Esophagus squamous epithelium (tissue), 4 donors: ENCODE results near the gene FBP1.

Source experiments
- POLR2A ChIP-seq, 4 donors: fragments of 450-650 bp; IDR thresholded peaks; one replicate each; pipeline ENCODE4 v1.6.1; 2017; ENCODE audit warnings: antibody characterized with exemption in 4 of 4, mild to moderate bottlenecking in 4 of 4, moderate library complexity in 3 of 4
- TF ChIP-seq, protein P1 (sequence below), 6 experiments: fragments of 450-650 bp in 4 of 6; fragments of 200-600 bp in 2 of 6; sonication (generic) in 2 of 6; IDR thresholded peaks; one replicate each; pipeline ENCODE4 v1.5.1; 2016 to 2019; ENCODE audit warnings: antibody characterized with exemption in 6 of 6, mild to moderate bottlenecking in 4 of 6, moderate library complexity in 4 of 6

DNA sequence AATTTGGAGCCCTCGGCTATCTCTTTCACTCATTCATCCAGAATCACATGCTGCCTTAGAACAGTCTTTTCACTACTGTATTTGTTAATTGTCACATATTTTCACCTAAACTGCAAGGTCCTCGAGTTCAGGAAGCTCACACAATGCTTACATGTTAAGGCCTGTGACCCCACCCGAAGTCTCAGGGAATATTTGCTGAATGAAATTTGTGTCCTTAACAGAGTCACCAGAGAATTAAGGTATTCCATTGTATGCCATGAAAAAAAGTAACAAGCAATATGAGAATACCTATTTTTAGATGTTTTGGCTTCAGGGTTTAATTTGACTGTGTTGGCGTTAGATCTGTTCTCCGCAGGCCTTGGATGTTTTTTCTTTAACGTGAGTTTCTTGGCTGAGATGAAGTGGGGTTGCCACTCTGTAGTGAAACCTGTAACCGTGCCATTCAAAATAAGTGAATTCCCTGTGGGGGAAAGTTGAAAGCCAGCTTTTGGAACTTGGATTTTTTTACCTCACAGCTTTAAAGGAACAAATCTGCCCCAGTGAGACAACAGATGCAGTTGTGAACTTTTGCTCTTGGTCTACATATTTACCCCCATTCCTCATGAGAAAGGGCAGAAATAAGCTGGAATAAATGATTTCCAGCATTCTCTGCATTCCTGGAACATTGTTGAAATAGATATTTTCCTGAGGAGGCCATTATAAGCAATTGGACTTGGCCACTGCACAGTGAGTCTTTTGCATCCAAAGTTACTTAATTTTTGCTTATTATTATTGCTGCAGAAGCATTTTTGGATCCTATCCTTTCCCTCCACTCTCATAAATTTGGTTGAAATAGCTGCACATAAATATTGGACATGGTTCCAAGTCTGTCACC is 35.9 kb upstream of the FBP1 start:
- TF ChIP-seq, protein P1, sequence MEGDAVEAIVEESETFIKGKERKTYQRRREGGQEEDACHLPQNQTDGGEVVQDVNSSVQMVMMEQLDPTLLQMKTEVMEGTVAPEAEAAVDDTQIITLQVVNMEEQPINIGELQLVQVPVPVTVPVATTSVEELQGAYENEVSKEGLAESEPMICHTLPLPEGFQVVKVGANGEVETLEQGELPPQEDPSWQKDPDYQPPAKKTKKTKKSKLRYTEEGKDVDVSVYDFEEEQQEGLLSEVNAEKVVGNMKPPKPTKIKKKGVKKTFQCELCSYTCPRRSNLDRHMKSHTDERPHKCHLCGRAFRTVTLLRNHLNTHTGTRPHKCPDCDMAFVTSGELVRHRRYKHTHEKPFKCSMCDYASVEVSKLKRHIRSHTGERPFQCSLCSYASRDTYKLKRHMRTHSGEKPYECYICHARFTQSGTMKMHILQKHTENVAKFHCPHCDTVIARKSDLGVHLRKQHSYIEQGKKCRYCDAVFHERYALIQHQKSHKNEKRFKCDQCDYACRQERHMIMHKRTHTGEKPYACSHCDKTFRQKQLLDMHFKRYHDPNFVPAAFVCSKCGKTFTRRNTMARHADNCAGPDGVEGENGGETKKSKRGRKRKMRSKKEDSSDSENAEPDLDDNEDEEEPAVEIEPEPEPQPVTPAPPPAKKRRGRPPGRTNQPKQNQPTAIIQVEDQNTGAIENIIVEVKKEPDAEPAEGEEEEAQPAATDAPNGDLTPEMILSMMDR (IDR thresholded peaks at IDR 0.05): no peak
- no peak for TF ChIP-seq POLR2A (IDR thresholded peaks at IDR 0.05)
